Mesothelial cell of epicardium (in vitro differentiated cells): ENCODE data around the gene MYO1E. TPM values are rescaled to one million over a fixed set of nuclear protein-coding genes. Genes with fewer than 3 reads are reported as not detected.

Experiments used
- DNase-seq, 2 experiments: peaks; one replicate each; pipeline ENCODE4 v3.0.0; 2021; ENCODE audit warnings: low spot score in 2 of 2; ENCODE audit not compliant: unreplicated experiment in 2 of 2
- H3K27ac Mint-ChIP-seq: 2 replicates; pipeline ENCODE4 v1.8.0; 2021; ENCODE audit warnings: mixed read lengths
- H3K27me3 Mint-ChIP-seq: 2 replicates; pipeline ENCODE4 v1.8.0; 2021; ENCODE audit warnings: low read depth, mixed read lengths
- H3K36me3 Mint-ChIP-seq: 2 replicates; pipeline ENCODE4 v1.8.0; 2021; ENCODE audit warnings: mixed read lengths
- H3K4me1 Mint-ChIP-seq: 2 replicates; pipeline ENCODE4 v1.8.0; 2021; ENCODE audit warnings: mixed read lengths
- H3K4me3 Mint-ChIP-seq: 2 replicates; pipeline ENCODE4 v1.8.0; 2021; ENCODE audit warnings: mild to moderate bottlenecking, moderate library complexity, mixed read lengths
- H3K9me3 Mint-ChIP-seq: 2 replicates; pipeline ENCODE4 v1.8.0; 2021; ENCODE audit warnings: mixed read lengths
- CTCF ChIP-seq: fragments of 200-600 bp; sonication (generic); IDR thresholded peaks from one replicate; pipeline ENCODE4 v1.5.0; 2021; ENCODE audit warnings: antibody characterized with exemption; ENCODE audit not compliant: unreplicated experiment
- total RNA-seq: library from RNA; stranded (reverse); gene quantifications from 3 replicates; pipeline ENCODE4 v1.2.1, GENCODE V29; 2021

MYO1E gene
- total RNA-seq, 1 donor from 2014 or later: 54.2 TPM

GRCh38 chr15:59352189-59352588 lies 20.5 kb downstream of the MYO1E start:
- Mint-ChIP-seq H3K27ac (no peak overlapping the region), H3K4me3 (no peak overlapping the region), H3K36me3 (peaks cover 2% of the 10 kb centered on the region), H3K9me3 (no peaks in the 10 kb centered on the region), H3K4me1 (peaks cover 22% of the 10 kb centered on the region), H3K27me3 (peaks cover 23% of the 10 kb centered on the region)
- DNase-seq: no peak
- no peak for TF ChIP-seq CTCF

GRCh38 chr15:59350421-59350732 lies 22.3 kb downstream of the MYO1E start:
- H3K36me3 Mint-ChIP-seq: no peaks in the 10 kb centered on the region
- H3K27me3 Mint-ChIP-seq: peaks cover 11% of the 10 kb centered on the region
- no peak for DNase-seq
- H3K4me1 Mint-ChIP-seq: peaks cover 22% of the 10 kb centered on the region
- peak overlapping the region; percentile 62 for H3K27ac Mint-ChIP-seq
- no peaks in the 10 kb centered on the region for H3K9me3 Mint-ChIP-seq
- H3K4me3 Mint-ChIP-seq: no peak overlapping the region
- TF ChIP-seq CTCF: no peak

- H3K4me1 Mint-ChIP-seq: peaks cover 19% of the 10 kb centered on the region
- no peaks in the 10 kb centered on the region for H3K36me3 Mint-ChIP-seq
- H3K27ac Mint-ChIP-seq: peak overlapping the region; percentile 62
- no peak overlapping the region for H3K4me3 Mint-ChIP-seq
- peaks cover 7% of the 10 kb centered on the region for H3K27me3 Mint-ChIP-seq
- H3K9me3 Mint-ChIP-seq: no peaks in the 10 kb centered on the region
- no peak for TF ChIP-seq CTCF
- DNase-seq: no peak
These were observed 22.8 kb downstream of the MYO1E start for GRCh38 chr15:59349680-59350420.

GRCh38 chr15:59347915-59348314 lies 24.8 kb downstream of the MYO1E start:
- H3K4me3 Mint-ChIP-seq: no peak overlapping the region
- no peak overlapping the region for H3K27ac Mint-ChIP-seq
- peaks cover 3% of the 10 kb centered on the region for H3K27me3 Mint-ChIP-seq
- no peak for DNase-seq
- no peak for TF ChIP-seq CTCF
- peaks cover 10% of the 10 kb centered on the region for H3K9me3 Mint-ChIP-seq
- peaks cover 1% of the 10 kb centered on the region for H3K36me3 Mint-ChIP-seq
- H3K4me1 Mint-ChIP-seq: peaks cover 12% of the 10 kb centered on the region

- DNase-seq: no peak
- Mint-ChIP-seq H3K4me3 (no peak overlapping the region), H3K27ac (no peak overlapping the region), H3K4me1 (peaks cover 8% of the 10 kb centered on the region), H3K9me3 (peaks cover 20% of the 10 kb centered on the region), H3K27me3 (peaks cover 2% of the 10 kb centered on the region), H3K36me3 (peaks cover 10% of the 10 kb centered on the region)
- no peak for TF ChIP-seq CTCF
These were observed 25.7 kb downstream of the MYO1E start for GRCh38 chr15:59346951-59347350.

GRCh38 chr15:59345326-59345725 lies 27.3 kb downstream of the MYO1E start:
- no peaks in the 10 kb centered on the region for H3K27me3 Mint-ChIP-seq
- peaks cover 11% of the 10 kb centered on the region for H3K36me3 Mint-ChIP-seq
- peaks cover 25% of the 10 kb centered on the region for H3K9me3 Mint-ChIP-seq
- H3K27ac Mint-ChIP-seq: no peak overlapping the region
- DNase-seq: no peak
- H3K4me3 Mint-ChIP-seq: no peak overlapping the region
- TF ChIP-seq CTCF: no peak
- peaks cover 7% of the 10 kb centered on the region for H3K4me1 Mint-ChIP-seq
